ENCODE data around the gene SBK2. TPM values are rescaled to one million over a fixed set of nuclear protein-coding genes. Genes with fewer than 3 reads are reported as not detected.

Gene SBK2
- polyA plus RNA-seq, 1 donor from 2014 or later: not detected

DNA sequence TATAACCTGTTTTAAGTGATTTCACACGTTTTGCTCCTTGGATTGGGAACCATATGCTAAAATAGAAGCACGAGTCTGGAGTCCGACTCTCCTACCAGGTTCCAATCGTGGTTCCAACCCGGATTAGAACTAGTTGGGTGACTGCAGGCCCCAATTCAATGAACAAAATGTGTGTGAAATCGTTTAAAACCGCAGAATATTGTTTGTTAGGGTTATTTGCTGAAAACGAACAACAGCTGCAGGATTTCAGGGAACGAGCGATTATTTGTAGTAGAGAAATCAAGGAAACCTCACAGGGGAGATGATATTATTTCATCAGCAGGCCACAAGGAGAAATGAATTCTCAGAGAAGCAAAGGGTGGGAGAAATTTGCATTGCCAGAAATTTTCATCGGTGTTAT lies 32.0 kb downstream of the SBK2 start:
- no peaks in the 10 kb centered on the region for H3K36me3 ChIP-seq (ENCODE audit: insufficient read depth, low read length)
- no peak overlapping the region for H3K4me3 ChIP-seq (ENCODE audit: low read length)
- no peaks in the 10 kb centered on the region for H3K79me2 ChIP-seq (replicated peaks; ENCODE audit: insufficient read depth, low read length)
- no peak overlapping the region for H3K4me2 ChIP-seq (ENCODE audit: low read length)
- no peaks in the 10 kb centered on the region for H3K9me3 ChIP-seq (ENCODE audit: low read length)
- H3K27me3 ChIP-seq (ENCODE audit: insufficient read depth, low read depth, low read length): no peaks in the 10 kb centered on the region
- no peaks in the 10 kb centered on the region for H4K20me1 ChIP-seq (ENCODE audit: insufficient read depth)
- H3K9ac ChIP-seq (ENCODE audit: low read length): no peak overlapping the region
- H2AFZ ChIP-seq (ENCODE audit: low read depth, low read length): no peak overlapping the region
- H3K9me2 ChIP-seq (ENCODE audit: insufficient read depth, low read length): no peaks in the 10 kb centered on the region
- no peaks in the 10 kb centered on the region for H3F3A ChIP-seq (ENCODE audit: insufficient read depth, low read length, poor library complexity, severe bottlenecking)
- TF ChIP-seq POLR2AphosphoS5 (IDR thresholded peaks at IDR 0.05) (no peak), RAD21 (conservative IDR thresholded peaks at IDR 0.05) (no peak), EZH2 (IDR thresholded peaks at IDR 0.05; ENCODE audit: borderline replicate concordance, insufficient read depth, low read length, poor library complexity, severe bottlenecking) (no peak), MXI1 (conservative IDR thresholded peaks at IDR 0.05; ENCODE audit: poor library complexity, severe bottlenecking) (no peak), TAF1 (IDR thresholded peaks at IDR 0.05; ENCODE audit: low read depth) (no peak), EP300 (conservative IDR thresholded peaks at IDR 0.05; ENCODE audit: poor library complexity, severe bottlenecking) (no peak), SMC3 (conservative IDR thresholded peaks at IDR 0.05; ENCODE audit: poor library complexity) (no peak)
- TF ChIP-seq, protein P1, sequence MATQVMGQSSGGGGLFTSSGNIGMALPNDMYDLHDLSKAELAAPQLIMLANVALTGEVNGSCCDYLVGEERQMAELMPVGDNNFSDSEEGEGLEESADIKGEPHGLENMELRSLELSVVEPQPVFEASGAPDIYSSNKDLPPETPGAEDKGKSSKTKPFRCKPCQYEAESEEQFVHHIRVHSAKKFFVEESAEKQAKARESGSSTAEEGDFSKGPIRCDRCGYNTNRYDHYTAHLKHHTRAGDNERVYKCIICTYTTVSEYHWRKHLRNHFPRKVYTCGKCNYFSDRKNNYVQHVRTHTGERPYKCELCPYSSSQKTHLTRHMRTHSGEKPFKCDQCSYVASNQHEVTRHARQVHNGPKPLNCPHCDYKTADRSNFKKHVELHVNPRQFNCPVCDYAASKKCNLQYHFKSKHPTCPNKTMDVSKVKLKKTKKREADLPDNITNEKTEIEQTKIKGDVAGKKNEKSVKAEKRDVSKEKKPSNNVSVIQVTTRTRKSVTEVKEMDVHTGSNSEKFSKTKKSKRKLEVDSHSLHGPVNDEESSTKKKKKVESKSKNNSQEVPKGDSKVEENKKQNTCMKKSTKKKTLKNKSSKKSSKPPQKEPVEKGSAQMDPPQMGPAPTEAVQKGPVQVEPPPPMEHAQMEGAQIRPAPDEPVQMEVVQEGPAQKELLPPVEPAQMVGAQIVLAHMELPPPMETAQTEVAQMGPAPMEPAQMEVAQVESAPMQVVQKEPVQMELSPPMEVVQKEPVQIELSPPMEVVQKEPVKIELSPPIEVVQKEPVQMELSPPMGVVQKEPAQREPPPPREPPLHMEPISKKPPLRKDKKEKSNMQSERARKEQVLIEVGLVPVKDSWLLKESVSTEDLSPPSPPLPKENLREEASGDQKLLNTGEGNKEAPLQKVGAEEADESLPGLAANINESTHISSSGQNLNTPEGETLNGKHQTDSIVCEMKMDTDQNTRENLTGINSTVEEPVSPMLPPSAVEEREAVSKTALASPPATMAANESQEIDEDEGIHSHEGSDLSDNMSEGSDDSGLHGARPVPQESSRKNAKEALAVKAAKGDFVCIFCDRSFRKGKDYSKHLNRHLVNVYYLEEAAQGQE (IDR thresholded peaks at IDR 0.05; ENCODE audit: borderline replicate concordance): no peak
- TF ChIP-seq, protein P2, sequence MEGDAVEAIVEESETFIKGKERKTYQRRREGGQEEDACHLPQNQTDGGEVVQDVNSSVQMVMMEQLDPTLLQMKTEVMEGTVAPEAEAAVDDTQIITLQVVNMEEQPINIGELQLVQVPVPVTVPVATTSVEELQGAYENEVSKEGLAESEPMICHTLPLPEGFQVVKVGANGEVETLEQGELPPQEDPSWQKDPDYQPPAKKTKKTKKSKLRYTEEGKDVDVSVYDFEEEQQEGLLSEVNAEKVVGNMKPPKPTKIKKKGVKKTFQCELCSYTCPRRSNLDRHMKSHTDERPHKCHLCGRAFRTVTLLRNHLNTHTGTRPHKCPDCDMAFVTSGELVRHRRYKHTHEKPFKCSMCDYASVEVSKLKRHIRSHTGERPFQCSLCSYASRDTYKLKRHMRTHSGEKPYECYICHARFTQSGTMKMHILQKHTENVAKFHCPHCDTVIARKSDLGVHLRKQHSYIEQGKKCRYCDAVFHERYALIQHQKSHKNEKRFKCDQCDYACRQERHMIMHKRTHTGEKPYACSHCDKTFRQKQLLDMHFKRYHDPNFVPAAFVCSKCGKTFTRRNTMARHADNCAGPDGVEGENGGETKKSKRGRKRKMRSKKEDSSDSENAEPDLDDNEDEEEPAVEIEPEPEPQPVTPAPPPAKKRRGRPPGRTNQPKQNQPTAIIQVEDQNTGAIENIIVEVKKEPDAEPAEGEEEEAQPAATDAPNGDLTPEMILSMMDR (IDR thresholded peaks at IDR 0.05; ENCODE audit: poor library complexity, severe bottlenecking): no peak
- no peak overlapping the region for H3K27ac ChIP-seq (ENCODE audit: low read length)

DNA sequence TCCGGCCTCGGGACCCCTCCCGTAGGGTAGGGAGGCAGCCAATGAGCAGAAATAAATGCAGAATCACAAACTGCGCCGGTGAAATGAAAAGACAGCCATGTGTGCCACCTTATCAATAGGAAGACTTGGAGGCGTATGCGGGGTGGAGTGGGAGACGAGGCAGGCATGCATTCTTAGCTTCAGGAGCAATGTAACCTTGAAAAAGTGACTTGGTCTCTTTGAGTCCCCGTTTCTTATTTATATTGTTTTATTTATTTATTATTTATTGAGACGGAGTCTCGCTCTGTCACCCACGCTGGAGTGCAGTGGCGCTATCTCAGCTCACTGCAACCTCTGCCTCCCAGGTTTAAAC lies 32.7 kb downstream of the SBK2 start:
- Histone ChIP-seq H4K20me1 (ENCODE audit: insufficient read depth) (no peaks in the 10 kb centered on the region), H2AFZ (ENCODE audit: low read depth, low read length) (no peak overlapping the region), H3K27ac (ENCODE audit: low read length) (no peak overlapping the region), H3K9me2 (ENCODE audit: insufficient read depth, low read length) (no peaks in the 10 kb centered on the region), H3K4me3 (ENCODE audit: low read length) (peak overlapping the region; percentile 61), H3K27me3 (ENCODE audit: insufficient read depth, low read depth, low read length) (no peaks in the 10 kb centered on the region), H3K4me2 (ENCODE audit: low read length) (no peak overlapping the region), H3F3A (ENCODE audit: insufficient read depth, low read length, poor library complexity, severe bottlenecking) (no peaks in the 10 kb centered on the region), H3K36me3 (ENCODE audit: insufficient read depth, low read length) (no peaks in the 10 kb centered on the region), H3K9me3 (ENCODE audit: low read length) (no peaks in the 10 kb centered on the region), H3K79me2 (replicated peaks; ENCODE audit: insufficient read depth, low read length) (no peaks in the 10 kb centered on the region), H3K9ac (ENCODE audit: low read length) (no peak overlapping the region)
- TF ChIP-seq, protein P2 (IDR thresholded peaks at IDR 0.05; ENCODE audit: poor library complexity, severe bottlenecking): no peak
- no peak for TF ChIP-seq EZH2 (IDR thresholded peaks at IDR 0.05; ENCODE audit: borderline replicate concordance, insufficient read depth, low read length, poor library complexity, severe bottlenecking)
- TF ChIP-seq TAF1 (IDR thresholded peaks at IDR 0.05; ENCODE audit: low read depth): no peak
- no peak for TF ChIP-seq EP300 (conservative IDR thresholded peaks at IDR 0.05; ENCODE audit: poor library complexity, severe bottlenecking)
- TF ChIP-seq POLR2AphosphoS5 (IDR thresholded peaks at IDR 0.05): no peak
- TF ChIP-seq, protein P1 (IDR thresholded peaks at IDR 0.05; ENCODE audit: borderline replicate concordance): no peak
- peak; percentile 4 for TF ChIP-seq SMC3 (conservative IDR thresholded peaks at IDR 0.05; ENCODE audit: poor library complexity)
